Endometrial microvascular endothelial cells (primary cell): ENCODE measurements around the gene TMEM170A. TPM values are rescaled to one million over a fixed set of nuclear protein-coding genes. Genes with fewer than 3 reads are reported as not detected.

Experiments
- in situ Hi-C: cut with HindIII; loops from 2 replicates; pipeline ENCODE4 v1.10.0; 2017; ENCODE audit warnings: low sequenced_read_pairs, low pct_unique_long_range_greater_than_20kb; ENCODE audit errors: inconsistent ontology term
- total RNA-seq: library from RNA; depleted of rRNA; stranded (reverse); fragments of >200 nt; gene quantifications from one replicate; pipeline ENCODE4 v1.2.3, GENCODE V29; 2015; ENCODE audit errors: inconsistent ontology term

The TMEM170A gene
- total RNA-seq, 1 donor from 2014 or later: 24.3 TPM

- in situ Hi-C loops: no loop called here
Observed at GRCh38 chr16:75483222-75483621, 18.7 kb upstream of the TMEM170A start.

GRCh38 chr16:75482434-75483205 is 18.1 kb upstream of the TMEM170A start:
- in situ Hi-C loops: no loop called here

GRCh38 chr16:75481475-75481874 is 17.0 kb upstream of the TMEM170A start:
- in situ Hi-C loops: no loop called here

DNA sequence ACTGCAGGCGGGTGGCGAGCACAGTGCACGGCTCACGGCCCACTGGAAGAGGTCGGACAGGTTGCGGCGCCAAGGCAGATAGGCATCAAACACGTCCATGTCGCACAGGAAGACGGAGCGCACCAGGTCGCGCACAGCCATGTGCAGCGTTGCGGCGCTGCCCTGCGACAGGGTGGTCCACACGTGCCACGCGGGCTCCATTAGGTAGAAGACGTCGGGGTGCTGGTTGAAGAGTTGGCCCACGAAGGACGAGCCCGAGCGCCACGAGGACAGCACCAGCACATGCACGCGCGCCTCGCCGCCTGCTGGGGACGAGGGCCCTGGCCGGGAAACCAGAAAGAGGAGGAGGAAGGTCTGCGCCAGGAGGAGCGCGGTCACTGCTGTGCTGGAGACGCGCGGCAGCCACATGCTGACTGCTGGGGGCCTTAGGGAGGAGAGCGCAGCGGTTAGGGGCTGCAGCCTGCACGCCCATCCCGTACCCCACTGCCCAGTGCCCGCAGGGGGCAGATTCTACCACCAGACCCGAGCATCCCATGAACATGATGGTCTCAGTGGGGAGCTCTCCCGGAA is 15.0 kb upstream of the TMEM170A start:
- in situ Hi-C loops: no loop called here

DNA sequence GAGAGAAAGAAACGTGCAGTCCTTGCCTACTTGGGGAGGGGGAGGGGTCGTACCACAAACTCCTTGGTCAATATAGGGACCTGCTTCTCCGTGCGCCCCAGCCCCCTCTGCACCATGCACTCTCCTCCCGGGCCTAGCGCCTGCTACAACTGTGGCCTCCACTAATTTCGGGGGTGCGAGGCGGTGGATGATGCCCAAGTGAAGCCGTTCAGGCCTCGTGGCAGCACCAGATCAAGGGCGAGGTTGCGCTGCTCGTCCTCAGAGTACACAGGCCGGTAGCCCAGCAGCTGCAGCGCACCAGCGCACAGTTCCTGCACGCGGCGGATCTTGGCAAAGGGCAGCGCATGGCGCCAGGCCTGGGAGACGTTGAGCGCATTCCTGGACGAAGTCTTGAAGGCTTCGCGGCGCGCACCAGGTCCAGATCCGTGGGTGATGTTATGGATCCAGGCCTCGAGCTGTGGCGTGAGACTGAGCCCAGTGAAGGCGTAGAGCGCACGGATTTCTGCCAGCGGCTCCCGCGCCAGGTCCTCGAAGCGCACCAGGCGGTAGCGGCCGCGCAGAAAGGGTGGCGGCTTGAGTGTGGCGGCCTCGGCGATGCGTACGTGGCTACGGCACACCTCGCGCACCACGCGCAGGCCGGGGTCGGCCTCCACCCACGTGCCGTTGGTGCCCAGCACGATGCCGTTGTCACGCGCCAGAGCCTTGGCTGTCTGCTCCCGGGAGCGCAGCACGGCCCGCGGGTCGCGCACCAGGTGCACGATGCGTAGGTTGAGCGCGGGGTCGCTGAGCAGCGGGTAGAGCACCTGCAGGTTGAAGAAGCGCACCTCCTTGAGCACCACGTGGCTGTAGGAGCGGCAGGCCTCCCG is 14.2 kb upstream of the TMEM170A start:
- in situ Hi-C loops: no loop called here

GRCh38 chr16:75477680-75478473 is 13.4 kb upstream of the TMEM170A start:
- in situ Hi-C loops: no loop called here

- in situ Hi-C loops: no loop called here
Observed at GRCh38 chr16:75476817-75477216, 12.3 kb upstream of the TMEM170A start.

- in situ Hi-C loops: no loop called here
Observed at GRCh38 chr16:75475420-75475847, 10.9 kb upstream of the TMEM170A start.

GRCh38 chr16:75472908-75473877 is 8.7 kb upstream of the TMEM170A start:
- in situ Hi-C loops: loop anchor here (25.0 kb wide), 1 partner anchor 89 kb away; the partner anchor contains the start of genes GABARAPL2 and TMEM231

GRCh38 chr16:75471723-75472633 is 7.5 kb upstream of the TMEM170A start:
- in situ Hi-C loops: loop anchor here (25.0 kb wide), 1 partner anchor 90 kb away; the partner anchor contains the start of genes GABARAPL2 and TMEM231

- in situ Hi-C loops: loop anchor here (25.0 kb wide), 1 partner anchor 96 kb away; the partner anchor contains the start of genes GABARAPL2 and TMEM231
Observed at GRCh38 chr16:75466760-75467159, 2.3 kb upstream of the TMEM170A start.

GRCh38 chr16:75463389-75464121 is 934 bp downstream of the TMEM170A start:
- in situ Hi-C loops: loop anchor here (25.0 kb wide), 1 partner anchor 99 kb away; the partner anchor contains the start of genes GABARAPL2 and TMEM231

DNA sequence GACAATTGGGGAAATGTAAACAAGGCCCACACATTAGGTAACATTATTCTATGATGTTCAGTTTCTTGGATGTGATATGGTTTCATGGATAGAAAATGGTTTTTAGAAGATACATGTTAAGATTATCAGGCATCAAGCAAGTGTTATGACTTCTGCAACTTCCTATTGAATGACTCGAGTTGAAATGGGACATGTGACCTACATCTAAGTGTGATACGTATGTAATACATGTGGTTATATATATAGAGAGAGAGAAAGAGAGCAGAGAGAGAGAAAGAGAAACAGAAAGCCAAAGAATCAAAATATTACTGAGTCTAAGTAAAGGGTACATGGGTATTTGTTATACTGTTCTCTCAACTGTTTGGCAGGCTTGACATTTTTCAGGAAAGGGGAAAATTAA is 1.7 kb downstream of the TMEM170A start:
- in situ Hi-C loops: loop anchor here (25.0 kb wide), 1 partner anchor 99 kb away; the partner anchor contains the start of genes GABARAPL2 and TMEM231

DNA sequence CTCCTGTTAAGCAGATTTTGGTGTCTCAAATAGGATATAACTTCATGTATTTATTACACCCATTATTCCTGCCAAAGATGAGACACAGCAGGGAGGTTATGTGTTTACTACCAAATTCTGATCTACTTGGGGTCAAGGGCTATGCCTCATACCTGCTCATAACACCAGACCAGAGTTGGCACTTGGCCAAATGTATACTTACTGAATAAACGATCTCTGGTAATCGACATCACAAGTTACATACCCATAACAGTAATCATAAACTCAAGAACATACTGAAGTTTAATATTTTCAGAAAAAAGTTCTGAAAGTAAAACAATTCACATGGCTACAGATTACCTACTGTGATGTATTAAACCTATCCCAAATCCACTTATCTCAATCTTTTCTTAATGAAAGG is 2.9 kb downstream of the TMEM170A start:
- in situ Hi-C loops: loop anchor here (25.0 kb wide), 1 partner anchor 101 kb away; the partner anchor contains the start of genes GABARAPL2 and TMEM231

GRCh38 chr16:75460446-75460845 is 4.0 kb downstream of the TMEM170A start:
- in situ Hi-C loops: loop anchor here (25.0 kb wide), 1 partner anchor 102 kb away; the partner anchor contains the start of genes GABARAPL2 and TMEM231
